Endothelial cell of umbilical vein (primary cell): ENCODE measurements around the gene PCDH15. TPM values are rescaled to one million over a fixed set of nuclear protein-coding genes. Genes with fewer than 3 reads are reported as not detected.

Experiments used
- BruUV-seq: library from RNA; stranded (reverse); fragments of 400-500 nt; replicated peaks from 2 replicates; lab custom pipeline; 2021; lab: Mats Ljungman, UMichigan
- CTCF ChIA-PET: fragments of 300-600, 350-600 bp; sonication (Branson Sonifier 250); formaldehyde crosslinking; loops from one replicate; lab custom pipeline; 2021; ENCODE audit warnings: antibody characterized with exemption, inconsistent platforms; lab: Charles Lee
- POLR2A ChIA-PET: fragments of 300-600, 350-600 bp; sonication (Branson Sonifier 250); formaldehyde crosslinking; loops from one replicate; lab custom pipeline; 2021; ENCODE audit warnings: antibody characterized with exemption, inconsistent platforms; lab: Charles Lee
- DNase-seq: peaks from one replicate; pipeline ENCODE4 v3.0.0-alpha.2; 2011; ENCODE audit warnings: low read depth, low spot score
- FAIRE-seq: peaks from 2 replicates; lab custom pipeline; 2011; peaks lifted over from hg19 to GRCh38; lab: Jason Lieb, UNC
- H2AFZ ChIP-seq: 2 replicates; pipeline ENCODE4 v1.6.0; 2012; ENCODE audit warnings: low read depth, low read length, control low read depth, inconsistent platforms
- H3K27ac ChIP-seq: 2 replicates; pipeline ENCODE4 v1.5.1; 2011; ENCODE audit warnings: low read depth, mild to moderate bottlenecking, control low read depth, low read length, moderate library complexity; ENCODE audit not compliant: insufficient read depth
- H3K27me3 ChIP-seq, 2 experiments: 2 replicates each; pipeline versions ENCODE4 v1.6.0 to v1.6.1; 2011; ENCODE audit warnings: low read length in 2 of 2, mixed read lengths in 1 of 2; ENCODE audit not compliant: control insufficient read depth in 2 of 2, insufficient read depth in 2 of 2
- H3K36me3 ChIP-seq, 2 experiments: 2 replicates in 1 of 2; 3 replicates in 1 of 2; pipeline ENCODE4 v1.5.1; 2011; ENCODE audit warnings: low read length in 2 of 2, mild to moderate bottlenecking in 1 of 2, moderate library complexity in 1 of 2; ENCODE audit not compliant: control insufficient read depth in 2 of 2, insufficient read depth in 2 of 2; ENCODE audit errors: extremely low read depth in 1 of 2
- H3K4me1 ChIP-seq: 3 replicates; pipeline ENCODE4 v1.5.1; 2011; ENCODE audit warnings: mild to moderate bottlenecking, low read length; ENCODE audit not compliant: control insufficient read depth, insufficient read depth; ENCODE audit errors: extremely low read depth
- H3K4me2 ChIP-seq: 2 replicates; pipeline ENCODE4 v1.6.1; 2011; ENCODE audit warnings: low read length, control low read depth, mixed read lengths; ENCODE audit not compliant: insufficient read depth
- H3K4me3 ChIP-seq, 3 experiments: fragments of 200-600 bp in 1 of 3; sonication (generic), shearing (Covaris generic) in 1 of 3; replicated peaks in 1 of 3; 2 replicates each; pipeline ENCODE4 v1.5.1; 2011 to 2016; ENCODE audit warnings: control low read depth in 3 of 3, low read length in 3 of 3, mild to moderate bottlenecking in 2 of 3, inconsistent platforms in 1 of 3, low read depth in 1 of 3, moderate library complexity in 1 of 3; ENCODE audit not compliant: insufficient read depth in 1 of 3
- H3K79me2 ChIP-seq: 2 replicates; pipeline ENCODE4 v1.6.0; 2012; ENCODE audit warnings: low read length, inconsistent platforms; ENCODE audit not compliant: control insufficient read depth, insufficient read depth
- H3K9ac ChIP-seq: replicated peaks from 2 replicates; pipeline ENCODE3; 2011; ENCODE audit warnings: low read length, control low read depth; ENCODE audit not compliant: insufficient read depth; ENCODE audit errors: extremely low read depth
- H3K9me1 ChIP-seq: replicated peaks from 3 replicates; pipeline ENCODE4 v1.6.0; 2011; ENCODE audit warnings: mild to moderate bottlenecking, low read length; ENCODE audit not compliant: control insufficient read depth, insufficient read depth; ENCODE audit errors: extremely low read depth
- H3K9me3 ChIP-seq: replicated peaks from 2 replicates; pipeline ENCODE4 v1.5.1; 2012; ENCODE audit warnings: low read length, inconsistent platforms; ENCODE audit not compliant: control insufficient read depth, insufficient read depth
- H4K20me1 ChIP-seq: replicated peaks from 2 replicates; pipeline ENCODE3; 2011; ENCODE audit warnings: mild to moderate bottlenecking, low read length; ENCODE audit not compliant: control insufficient read depth, insufficient read depth; ENCODE audit errors: extremely low read depth
- EZH2 ChIP-seq: IDR thresholded peaks from 2 replicates; pipeline ENCODE4 v1.6.1; 2012; ENCODE audit warnings: borderline replicate concordance, low read depth, mild to moderate bottlenecking, moderate library complexity, low read length, inconsistent platforms; ENCODE audit not compliant: severe bottlenecking
- FOS ChIP-seq: IDR thresholded peaks from 2 replicates; pipeline ENCODE4 v1.6.1; 2011; ENCODE audit warnings: mild to moderate bottlenecking, low read length, moderate library complexity, borderline replicate concordance; ENCODE audit not compliant: insufficient read depth
- GATA2 ChIP-seq: IDR thresholded peaks from 2 replicates; pipeline ENCODE4 v1.7.0; 2011; ENCODE audit warnings: low read depth, mild to moderate bottlenecking, moderate library complexity, mixed read lengths, low read length; ENCODE audit not compliant: insufficient read length, insufficient read depth
- JUN ChIP-seq: IDR thresholded peaks from 2 replicates; pipeline ENCODE4 v1.6.1; 2011; ENCODE audit warnings: borderline replicate concordance, low read depth; ENCODE audit not compliant: insufficient read length, insufficient read depth
- MYC ChIP-seq: IDR thresholded peaks from one replicate; pipeline ENCODE4 v1.6.1; 2011; ENCODE audit warnings: mild to moderate bottlenecking, low read depth, low read length
- POLR2A ChIP-seq: IDR thresholded peaks from 2 replicates; pipeline ENCODE4 v1.6.1; 2012; ENCODE audit warnings: low read depth, mild to moderate bottlenecking, control low read depth, low read length
- POLR2AphosphoS5 ChIP-seq: IDR thresholded peaks from 2 replicates; pipeline ENCODE4 v1.6.1; 2012; ENCODE audit warnings: low read depth, mild to moderate bottlenecking, control low read depth, low read length, moderate library complexity; ENCODE audit not compliant: insufficient read depth
- dilution Hi-C: fragments of 300-500 bp; cut with MboI; formaldehyde crosslinking; loops from one replicate; pipeline ENCODE4 v1.15.0; 2019; ENCODE audit warnings: low sequenced_read_pairs; ENCODE audit not compliant: extremely low pct_ligation_motif_present
- intact Hi-C: fragments of 100-400 bp; cut with micrococcal nuclease; formaldehyde crosslinking; loops from one replicate; pipeline ENCODE4 v1.10.0; 2022
- polyA plus RNA-seq, 4 experiments: library from polyadenylated mRNA; depleted of rRNA in 3 of 4; stranded (reverse) in 3 of 4; unstranded in 1 of 4; fragments of >200 nt; gene quantifications; 2 replicates each; pipeline versions ENCODE4 v1.2.1 to v1.2.3, GENCODE V29; 2011 to 2012; ENCODE audit warnings: missing spikeins in 1 of 4
- total RNA-seq: library from RNA; stranded (reverse); gene quantifications from 2 replicates; pipeline ENCODE4 v1.2.3, GENCODE V29; 2021
- TF ChIP-seq, protein P1 (sequence below): IDR thresholded peaks from 2 replicates; pipeline ENCODE4 v1.6.1; 2011; ENCODE audit not compliant: insufficient read depth, insufficient read length
- TF ChIP-seq, protein P2 (sequence below), 2 donors: IDR thresholded peaks; 1 replicate in 1 of 2; 2 replicates in 1 of 2; pipeline ENCODE4 v1.5.1; 2011; ENCODE audit warnings: low read length in 2 of 2, mild to moderate bottlenecking in 2 of 2, moderate library complexity in 2 of 2, control low read depth in 1 of 2, inconsistent platforms in 1 of 2, low read depth in 1 of 2; ENCODE audit not compliant: insufficient read depth in 1 of 2; ENCODE audit errors: extremely low read depth in 1 of 2

PCDH15 gene
- total and polyA plus RNA-seq, 2 donors (not counting 3 experiments of a cell fraction or from before 2014, with no cell fraction given): 0.04 TPM; not detected in 1

DNA sequence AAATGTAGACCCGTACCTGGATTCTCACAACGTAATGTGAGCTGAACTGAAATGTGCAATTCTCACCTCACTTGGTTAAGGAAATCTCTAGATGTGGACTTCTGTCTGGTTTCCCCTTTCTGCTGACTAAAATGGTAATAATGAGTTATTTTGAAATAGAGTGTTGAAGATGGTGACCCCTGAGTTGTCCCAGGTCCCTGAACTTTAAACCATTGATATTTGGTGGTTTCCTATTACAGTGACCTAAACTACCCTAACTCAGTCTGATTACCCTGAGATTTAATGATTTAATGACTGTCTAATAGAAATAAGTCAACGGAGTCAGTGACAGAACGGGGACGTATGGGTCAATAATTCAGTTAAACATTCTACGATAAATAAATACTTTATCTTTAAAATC is 845.9 kb downstream of the PCDH15 start:
- Histone ChIP-seq H3K4me3 (no peak overlapping the region), H2AFZ (no peak overlapping the region), H4K20me1 (no peaks in the 10 kb centered on the region), H3K9me3 (no peaks in the 10 kb centered on the region), H3K79me2 (no peaks in the 10 kb centered on the region), H3K9me1 (no peaks in the 10 kb centered on the region), H3K36me3 (no peaks in the 10 kb centered on the region), H3K4me1 (no peaks in the 10 kb centered on the region), H3K4me2 (no peak overlapping the region), H3K27me3 (no peaks in the 10 kb centered on the region), H3K9ac (no peak overlapping the region), H3K27ac (no peak overlapping the region)
- no peak for TF ChIP-seq EZH2
- TF ChIP-seq JUN: no peak
- TF ChIP-seq, protein P1, sequence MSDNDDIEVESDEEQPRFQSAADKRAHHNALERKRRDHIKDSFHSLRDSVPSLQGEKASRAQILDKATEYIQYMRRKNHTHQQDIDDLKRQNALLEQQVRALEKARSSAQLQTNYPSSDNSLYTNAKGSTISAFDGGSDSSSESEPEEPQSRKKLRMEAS: no peak
- no peak for TF ChIP-seq POLR2A
- no peak for TF ChIP-seq FOS
- TF ChIP-seq, protein P2, sequence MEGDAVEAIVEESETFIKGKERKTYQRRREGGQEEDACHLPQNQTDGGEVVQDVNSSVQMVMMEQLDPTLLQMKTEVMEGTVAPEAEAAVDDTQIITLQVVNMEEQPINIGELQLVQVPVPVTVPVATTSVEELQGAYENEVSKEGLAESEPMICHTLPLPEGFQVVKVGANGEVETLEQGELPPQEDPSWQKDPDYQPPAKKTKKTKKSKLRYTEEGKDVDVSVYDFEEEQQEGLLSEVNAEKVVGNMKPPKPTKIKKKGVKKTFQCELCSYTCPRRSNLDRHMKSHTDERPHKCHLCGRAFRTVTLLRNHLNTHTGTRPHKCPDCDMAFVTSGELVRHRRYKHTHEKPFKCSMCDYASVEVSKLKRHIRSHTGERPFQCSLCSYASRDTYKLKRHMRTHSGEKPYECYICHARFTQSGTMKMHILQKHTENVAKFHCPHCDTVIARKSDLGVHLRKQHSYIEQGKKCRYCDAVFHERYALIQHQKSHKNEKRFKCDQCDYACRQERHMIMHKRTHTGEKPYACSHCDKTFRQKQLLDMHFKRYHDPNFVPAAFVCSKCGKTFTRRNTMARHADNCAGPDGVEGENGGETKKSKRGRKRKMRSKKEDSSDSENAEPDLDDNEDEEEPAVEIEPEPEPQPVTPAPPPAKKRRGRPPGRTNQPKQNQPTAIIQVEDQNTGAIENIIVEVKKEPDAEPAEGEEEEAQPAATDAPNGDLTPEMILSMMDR (IDR thresholded peaks at IDR 0.05; ENCODE audit: extremely low read depth in 1 of 2, insufficient read depth in 1 of 2, low read depth in 1 of 2, low read length in 2 of 2): no peak
- TF ChIP-seq MYC: no peak
- no peak for TF ChIP-seq POLR2AphosphoS5
- no peak for TF ChIP-seq GATA2
- BruUV-seq: no TSS peak
- dilution Hi-C loops (no loop called here), intact Hi-C loops (no loop called here)
- ChIA-PET POLR2A (no interaction called here), CTCF (no interaction called here)
- DNase-seq (no peak), FAIRE-seq (no peak)
